ENCODE results near the gene OPN1SW. TPM values are rescaled to one million over a fixed set of nuclear protein-coding genes. Genes with fewer than 3 reads are reported as not detected.

Gene OPN1SW
- total RNA-seq, 4 donors from 2014 or later: not detected

DNA sequence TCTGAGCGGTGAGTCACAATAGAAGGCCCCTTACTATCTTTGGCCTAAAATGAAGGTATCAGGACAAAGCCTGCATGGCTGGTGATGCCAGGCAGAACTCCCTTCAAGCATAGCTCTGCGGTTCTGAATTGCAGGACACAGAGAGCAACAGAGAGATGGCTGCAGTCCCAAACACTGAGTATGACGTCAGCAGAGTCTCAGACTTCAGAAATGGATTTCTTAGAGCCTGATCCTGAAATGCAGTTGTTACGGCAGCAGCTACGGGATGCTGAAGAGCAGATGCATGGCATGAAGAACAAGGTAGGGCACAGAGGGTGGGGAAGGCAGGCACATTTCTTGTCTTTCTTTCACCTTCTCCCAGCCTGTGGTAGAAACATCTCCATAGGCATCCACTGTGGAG, 29.6 kb upstream of the OPN1SW start:
- Histone ChIP-seq H3K4me1 (no peaks in the 10 kb centered on the region), H3K4me3 (no peak overlapping the region), H3K27me3 (no peaks in the 10 kb centered on the region), H3K36me3 (peaks cover 6% of the 10 kb centered on the region), H3K27ac (no peak overlapping the region), H3K9me3 (no peaks in the 10 kb centered on the region)
- no peak for DNase-seq (ENCODE audit: low spot score in 2 of 2)
- WGBS: 91% methylated on average over 5 of the region's 5 CpGs
- TF ChIP-seq POLR2A (IDR thresholded peaks at IDR 0.05) (no peak), CTCF (IDR thresholded peaks at IDR 0.05) (no peak), POLR2AphosphoS5 (IDR thresholded peaks at IDR 0.05) (no peak), EP300 (IDR thresholded peaks at IDR 0.05) (no peak)

DNA sequence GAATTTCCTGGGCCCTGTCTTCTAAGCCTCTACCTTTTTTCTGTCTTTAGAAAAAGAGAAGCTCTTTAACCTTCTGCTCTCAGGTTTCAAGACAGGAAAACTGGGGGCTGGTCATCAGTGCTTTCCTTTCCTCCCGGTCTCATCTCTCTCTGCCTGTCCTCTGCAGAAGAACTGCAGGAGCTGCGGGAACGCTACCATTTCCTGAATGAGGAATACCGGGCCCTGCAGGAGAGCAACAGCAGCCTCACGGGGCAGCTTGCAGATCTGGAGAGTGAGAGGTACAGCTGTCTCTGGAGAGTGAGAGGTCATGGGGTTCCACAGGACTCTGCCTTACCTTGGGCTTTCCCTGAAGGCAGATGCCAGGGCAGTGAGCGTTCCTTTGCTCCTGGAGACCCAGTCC, 28.9 kb upstream of the OPN1SW start:
- H3K9me3 ChIP-seq: no peaks in the 10 kb centered on the region
- H3K27ac ChIP-seq: no peak overlapping the region
- WGBS: 89% methylated on average over 6 of the region's 6 CpGs
- H3K4me3 ChIP-seq: no peak overlapping the region
- no peak for DNase-seq (ENCODE audit: low spot score in 2 of 2)
- no peaks in the 10 kb centered on the region for H3K27me3 ChIP-seq
- no peaks in the 10 kb centered on the region for H3K4me1 ChIP-seq
- peaks cover 6% of the 10 kb centered on the region for H3K36me3 ChIP-seq
- TF ChIP-seq POLR2A (IDR thresholded peaks at IDR 0.05): no peak
- TF ChIP-seq CTCF (IDR thresholded peaks at IDR 0.05): no peak
- TF ChIP-seq POLR2AphosphoS5 (IDR thresholded peaks at IDR 0.05): no peak
- TF ChIP-seq EP300 (IDR thresholded peaks at IDR 0.05): no peak

- Histone ChIP-seq H3K36me3 (peaks cover 6% of the 10 kb centered on the region), H3K4me1 (no peaks in the 10 kb centered on the region), H3K27me3 (no peaks in the 10 kb centered on the region), H3K4me3 (no peak overlapping the region), H3K9me3 (no peaks in the 10 kb centered on the region), H3K27ac (no peak overlapping the region)
- TF ChIP-seq POLR2AphosphoS5 (IDR thresholded peaks at IDR 0.05) (no peak), CTCF (IDR thresholded peaks at IDR 0.05) (no peak), EP300 (IDR thresholded peaks at IDR 0.05) (no peak), POLR2A (IDR thresholded peaks at IDR 0.05) (no peak)
- no peak for DNase-seq (ENCODE audit: low spot score in 2 of 2)
- 92% methylated on average over 2 of the region's 2 CpGs for WGBS
Measured at GRCh38 chr7:128801667-128802418, 26.2 kb upstream of the OPN1SW start.

DNA sequence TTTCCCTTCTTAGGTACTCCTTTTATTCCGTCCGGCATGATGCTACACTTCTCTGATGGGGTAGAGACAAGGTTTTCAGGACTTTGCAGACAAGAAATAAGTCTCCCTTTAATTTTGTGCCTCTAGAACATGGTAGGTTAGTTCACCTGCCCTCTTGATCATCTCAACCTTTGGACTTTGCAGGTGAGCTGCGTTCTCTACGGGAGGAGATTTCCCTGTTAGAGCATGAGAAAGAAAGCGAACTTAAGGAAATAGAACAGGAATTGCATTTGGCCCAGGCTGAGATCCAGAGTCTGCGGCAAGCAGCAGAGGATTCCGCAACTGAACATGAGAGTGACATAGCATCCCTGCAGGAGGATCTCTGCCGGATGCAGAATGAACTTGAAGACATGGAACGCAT, 25.4 kb upstream of the OPN1SW start:
- TF ChIP-seq EP300 (IDR thresholded peaks at IDR 0.05) (no peak), POLR2AphosphoS5 (IDR thresholded peaks at IDR 0.05) (no peak), CTCF (IDR thresholded peaks at IDR 0.05) (no peak), POLR2A (IDR thresholded peaks at IDR 0.05) (no peak)
- DNase-seq (ENCODE audit: low spot score in 2 of 2): no peak
- Histone ChIP-seq H3K9me3 (no peaks in the 10 kb centered on the region), H3K27me3 (no peaks in the 10 kb centered on the region), H3K4me3 (no peak overlapping the region), H3K4me1 (no peaks in the 10 kb centered on the region), H3K36me3 (peaks cover 4% of the 10 kb centered on the region), H3K27ac (no peak overlapping the region)
- 94% methylated on average over 9 of the region's 9 CpGs for WGBS

DNA sequence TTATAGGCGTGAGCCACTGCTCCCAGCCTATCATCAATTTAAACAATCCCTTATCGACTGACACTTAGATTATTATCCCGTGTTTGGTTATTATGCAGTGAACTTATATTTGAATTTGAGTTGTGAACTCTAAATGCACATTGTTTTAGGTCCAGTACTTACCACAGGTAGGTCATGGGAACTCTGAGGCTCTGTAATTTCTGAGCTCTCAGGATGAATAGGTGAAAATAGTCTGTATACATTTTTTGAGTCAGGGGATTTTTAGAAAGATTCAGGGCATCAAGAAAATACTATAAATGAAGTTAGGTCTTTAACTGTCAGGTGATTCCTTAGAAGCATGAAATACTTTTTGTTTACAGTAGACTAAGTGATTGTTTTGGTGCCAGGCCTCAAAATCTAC, 25.0 kb upstream of the OPN1SW start:
- no peaks in the 10 kb centered on the region for H3K27me3 ChIP-seq
- H3K27ac ChIP-seq: no peak overlapping the region
- H3K4me3 ChIP-seq: no peak overlapping the region
- DNase-seq (ENCODE audit: low spot score in 2 of 2): no peak
- H3K4me1 ChIP-seq: no peaks in the 10 kb centered on the region
- 94% methylated on average over 3 of the region's 3 CpGs for WGBS
- no peaks in the 10 kb centered on the region for H3K9me3 ChIP-seq
- H3K36me3 ChIP-seq: no peaks in the 10 kb centered on the region
- TF ChIP-seq POLR2A (IDR thresholded peaks at IDR 0.05) (no peak), EP300 (IDR thresholded peaks at IDR 0.05) (no peak), POLR2AphosphoS5 (IDR thresholded peaks at IDR 0.05) (no peak), CTCF (IDR thresholded peaks at IDR 0.05) (no peak)
